Caco-2 (cell line): Measurements from ENCODE around the gene NOSIP. TPM values are rescaled to one million over a fixed set of nuclear protein-coding genes. Genes with fewer than 3 reads are reported as not detected.

Experiments
- BruUV-seq: library from RNA; stranded (reverse); fragments of 400-500 nt; replicated peaks from 2 replicates; lab custom pipeline; 2021; lab: Mats Ljungman, UMichigan
- CTCF ChIA-PET: fragments of 300-600 bp; sonication (Branson Sonifier 250); formaldehyde crosslinking; loops from one replicate; lab custom pipeline; 2022; ENCODE audit warnings: antibody characterized with exemption; lab: Charles Lee
- POLR2A ChIA-PET: fragments of 300-600 bp; sonication (Branson Sonifier 250); formaldehyde crosslinking; loops from one replicate; lab custom pipeline; 2022; ENCODE audit warnings: antibody characterized with exemption; lab: Charles Lee
- DNase-seq, 2 experiments: peaks; one replicate each; pipeline versions ENCODE4 v3.0.0 to v3.0.0-alpha.2; 2020 to 2022
- H3K27me3 ChIP-seq: replicated peaks from 2 replicates; pipeline ENCODE4 v1.6.0; 2011; ENCODE audit warnings: low read length; ENCODE audit not compliant: control insufficient read depth, insufficient read depth
- H3K36me3 ChIP-seq: 2 replicates; pipeline ENCODE4 v1.5.1; 2011; ENCODE audit warnings: low read length; ENCODE audit not compliant: control insufficient read depth, insufficient read depth
- H3K4me1 ChIP-seq: fragments of 250-450 bp; sonication (Bioruptor Pico); 2 replicates; pipeline ENCODE4 v1.5.1; 2020; ENCODE audit warnings: mild to moderate bottlenecking
- H3K4me3 ChIP-seq: 2 replicates; pipeline ENCODE4 v1.5.1; 2011; ENCODE audit warnings: low read depth, mild to moderate bottlenecking, control low read depth, low read length
- H3K9me3 ChIP-seq: fragments of 250-450 bp; sonication (Bioruptor Pico); 2 replicates; pipeline ENCODE4 v1.5.1; 2020; ENCODE audit warnings: mild to moderate bottlenecking, moderate library complexity
- H3K27ac Mint-ChIP-seq: one replicate; pipeline ENCODE4 v1.8.0; 2022; ENCODE audit warnings: mixed read lengths; ENCODE audit not compliant: unreplicated experiment
- H3K27me3 Mint-ChIP-seq: one replicate; pipeline ENCODE4 v1.8.0; 2022; ENCODE audit warnings: mixed read lengths; ENCODE audit not compliant: insufficient read depth, unreplicated experiment
- H3K36me3 Mint-ChIP-seq: one replicate; pipeline ENCODE4 v1.8.0; 2022; ENCODE audit warnings: mild to moderate bottlenecking, mixed read lengths; ENCODE audit not compliant: insufficient read depth, unreplicated experiment
- H3K4me1 Mint-ChIP-seq: one replicate; pipeline ENCODE4 v1.8.0; 2022; ENCODE audit warnings: low read depth, mixed read lengths; ENCODE audit not compliant: unreplicated experiment
- H3K4me3 Mint-ChIP-seq: one replicate; pipeline ENCODE4 v1.8.0; 2022; ENCODE audit warnings: mild to moderate bottlenecking, moderate library complexity, mixed read lengths; ENCODE audit not compliant: unreplicated experiment
- H3K9me3 Mint-ChIP-seq: one replicate; pipeline ENCODE4 v1.8.0; 2022; ENCODE audit warnings: mixed read lengths; ENCODE audit not compliant: unreplicated experiment
- CTCF ChIP-seq, 2 experiments: fragments of 200-600 bp in 1 of 2; IDR thresholded peaks; 1 replicate in 1 of 2; 2 replicates in 1 of 2; pipeline versions ENCODE4 v1.5.1 to v1.8.0; 2011 to 2022; ENCODE audit warnings: antibody characterized with exemption in 1 of 2, control low read depth in 1 of 2, inconsistent platforms in 1 of 2, low read depth in 1 of 2, low read length in 1 of 2, mild to moderate bottlenecking in 1 of 2, moderate library complexity in 1 of 2; ENCODE audit not compliant: insufficient read depth in 1 of 2, severe bottlenecking in 1 of 2, unreplicated experiment in 1 of 2
- intact Hi-C: fragments of 100-400 bp; cut with micrococcal nuclease; formaldehyde crosslinking; loops from one replicate; pipeline ENCODE4 v1.10.0; 2022; ENCODE audit not compliant: unreplicated experiment
- total RNA-seq: library from RNA; stranded (reverse); gene quantifications from 2 replicates; pipeline ENCODE4 v1.2.3, GENCODE V29; 2022

The NOSIP gene
- total RNA-seq, 1 experiment from 2014 or later = 74.7 TPM

GRCh38 chr19:49597703-49597974, 17.3 kb upstream of the NOSIP start:
- intact Hi-C loops = no loop called here
- Mint-ChIP-seq H3K9me3 (no peaks in the 10 kb centered on the region), H3K4me3 (no peak overlapping the region), H3K27ac (no peak overlapping the region), H3K27me3 (no peaks in the 10 kb centered on the region), H3K4me1 (peaks cover 18% of the 10 kb centered on the region), H3K36me3 (peaks cover 76% of the 10 kb centered on the region)
- BruUV-seq = no TSS peak
- peaks cover 8% of the 10 kb centered on the region for H3K36me3 ChIP-seq
- TF ChIP-seq CTCF (IDR thresholded peaks at IDR 0.05; ENCODE audit: insufficient read depth in 1 of 2, low read depth in 1 of 2, low read length in 1 of 2, severe bottlenecking in 1 of 2, unreplicated experiment in 1 of 2) = no peak
- no peak overlapping the region for H3K4me3 ChIP-seq
- no peak for DNase-seq
- H3K4me1 ChIP-seq = peaks cover 10% of the 10 kb centered on the region
- H3K27me3 ChIP-seq = no peaks in the 10 kb centered on the region
- no peaks in the 10 kb centered on the region for H3K9me3 ChIP-seq
- POLR2A ChIA-PET = no interaction called here
- CTCF ChIA-PET = no interaction called here

- peaks cover 8% of the 10 kb centered on the region for H3K36me3 ChIP-seq
- CTCF ChIA-PET = no interaction called here
- peaks cover 71% of the 10 kb centered on the region for H3K36me3 Mint-ChIP-seq
These were observed 16.8 kb upstream of the NOSIP start for GRCh38 chr19:49596954-49597702.

GRCh38 chr19:49596407-49596806, 16.1 kb upstream of the NOSIP start:
- intact Hi-C loops = no loop called here
- ChIA-PET CTCF (no interaction called here), POLR2A (interaction anchor here (0.6 kb wide), 1 partner anchor 170 kb away, joined by 4 read pairs; the partner anchor contains the start of gene AP2A1)
- DNase-seq = no peak
- no peak for TF ChIP-seq CTCF (IDR thresholded peaks at IDR 0.05; ENCODE audit: insufficient read depth in 1 of 2, low read depth in 1 of 2, low read length in 1 of 2, severe bottlenecking in 1 of 2, unreplicated experiment in 1 of 2)
- Mint-ChIP-seq H3K27me3 (no peaks in the 10 kb centered on the region), H3K4me1 (peaks cover 23% of the 10 kb centered on the region), H3K36me3 (peaks cover 65% of the 10 kb centered on the region), H3K9me3 (no peaks in the 10 kb centered on the region), H3K27ac (no peak overlapping the region), H3K4me3 (no peak overlapping the region)
- H3K27me3 ChIP-seq = no peaks in the 10 kb centered on the region
- no peaks in the 10 kb centered on the region for H3K9me3 ChIP-seq
- peaks cover 10% of the 10 kb centered on the region for H3K4me1 ChIP-seq
- no TSS peak for BruUV-seq
- H3K36me3 ChIP-seq = peaks cover 3% of the 10 kb centered on the region
- H3K4me3 ChIP-seq = no peak overlapping the region

More at GRCh38 chr19:49596954-49597702, 16.8 kb upstream of the NOSIP start:
- no peak overlapping the region for H3K4me3 ChIP-seq
- POLR2A ChIA-PET = no interaction called here
- TF ChIP-seq CTCF (IDR thresholded peaks at IDR 0.05; ENCODE audit: insufficient read depth in 1 of 2, low read depth in 1 of 2, low read length in 1 of 2, severe bottlenecking in 1 of 2, unreplicated experiment in 1 of 2) = no peak
- Mint-ChIP-seq H3K27me3 (no peaks in the 10 kb centered on the region), H3K4me3 (no peak overlapping the region), H3K9me3 (no peaks in the 10 kb centered on the region), H3K4me1 (peaks cover 23% of the 10 kb centered on the region), H3K27ac (no peak overlapping the region)
- BruUV-seq = no TSS peak
- intact Hi-C loops = no loop called here
- peaks cover 10% of the 10 kb centered on the region for H3K4me1 ChIP-seq
- no peak for DNase-seq
- no peaks in the 10 kb centered on the region for H3K9me3 ChIP-seq
- H3K27me3 ChIP-seq = no peaks in the 10 kb centered on the region
